ENCODE data around the gene OTUD5.
A peak's percentile ranks its signal among the peaks of the same experiment; 100 is the strongest.

Gene OTUD5

DNA sequence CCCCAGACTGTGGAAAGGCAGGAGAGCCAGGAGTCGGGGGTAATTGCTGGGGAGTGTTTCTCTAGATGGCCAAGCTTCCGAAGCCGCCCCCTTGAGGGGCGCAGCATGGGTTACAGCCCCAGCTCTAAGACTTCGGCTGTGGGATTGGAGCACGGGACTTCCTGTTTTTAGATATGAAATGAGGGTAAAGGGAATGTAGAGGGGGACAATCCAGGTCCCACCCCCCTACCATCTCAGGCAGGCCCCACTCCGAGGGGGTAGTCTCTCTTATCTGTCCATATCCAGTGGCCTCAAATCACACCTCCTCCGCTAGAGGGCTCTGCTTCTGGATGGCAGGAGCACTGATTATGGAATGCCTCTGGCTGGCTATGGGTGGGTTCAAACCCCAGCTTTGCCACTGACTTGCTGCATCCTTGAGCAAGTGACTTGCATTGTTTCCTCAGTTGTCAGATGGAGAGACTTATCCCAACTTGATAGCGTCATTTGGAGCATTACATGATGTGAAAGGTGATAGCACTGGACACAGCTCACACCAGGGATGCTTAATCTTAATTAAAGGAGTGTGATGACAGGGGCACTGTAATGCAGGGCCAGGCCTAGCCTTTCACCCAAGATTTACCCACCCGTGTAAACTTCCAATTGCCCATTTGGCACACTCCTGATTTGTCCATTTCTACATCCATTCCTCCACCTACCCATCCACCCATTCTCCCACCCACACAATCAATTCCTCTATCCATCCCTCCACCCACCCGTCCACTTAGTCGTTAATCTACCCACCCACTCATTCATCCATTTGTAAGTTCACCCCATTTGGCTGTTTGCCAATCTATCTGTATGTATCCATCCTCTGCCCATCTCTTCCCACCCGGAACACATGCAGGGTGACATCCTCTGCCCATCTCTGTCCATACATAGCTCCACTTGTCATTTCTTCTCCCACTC is 15.1 kb upstream of the OTUD5 start:
- DNase-seq (ENCODE audit: low read depth): no peak

DNA sequence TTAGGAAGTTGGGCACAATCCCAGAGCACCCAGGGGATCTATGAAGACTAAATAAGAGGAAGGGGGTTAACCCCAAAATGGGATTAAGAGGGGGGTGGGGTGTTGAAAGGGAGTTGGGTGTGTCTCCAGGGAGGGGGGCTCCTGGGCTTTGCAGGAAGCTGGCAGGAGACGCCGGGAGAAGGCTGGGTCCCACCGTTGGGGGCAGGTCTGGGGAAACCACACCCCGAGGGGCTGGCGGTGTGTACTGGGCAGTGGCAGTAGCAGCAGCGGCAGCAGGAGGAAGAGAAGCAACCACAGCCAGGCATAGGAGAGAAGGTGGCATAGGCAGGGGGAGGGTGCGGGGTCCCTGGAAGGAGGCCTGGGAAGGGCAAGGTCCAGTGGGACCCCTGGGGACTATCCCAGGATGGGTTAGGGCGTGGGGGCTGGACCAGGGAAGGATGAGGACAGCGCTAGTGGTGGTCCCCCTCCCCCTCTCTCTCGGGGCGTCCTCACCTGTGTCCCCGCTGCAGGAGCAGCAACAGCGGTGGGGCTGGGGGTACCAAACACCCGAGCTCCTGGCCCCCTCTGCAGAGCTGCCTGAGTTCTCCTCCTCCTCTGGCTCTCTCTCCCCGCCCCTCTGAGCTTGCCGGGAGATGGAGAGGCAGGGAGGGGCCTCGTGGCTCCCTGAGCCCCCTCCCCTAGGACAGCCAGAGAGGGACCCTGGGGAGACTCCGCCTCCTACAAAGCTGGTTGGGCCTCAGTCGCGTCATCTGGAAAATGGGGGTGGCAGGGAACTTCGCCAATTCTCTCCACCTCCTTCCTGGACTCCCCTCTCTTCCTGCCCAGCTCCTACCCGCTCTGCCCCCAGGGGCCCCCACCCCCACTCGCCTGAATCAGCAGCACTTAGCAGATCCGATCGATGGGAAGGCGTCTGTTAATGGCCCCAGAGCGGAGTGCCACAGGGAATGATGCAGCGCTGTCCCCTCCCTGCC is 14.1 kb upstream of the OTUD5 start, which contains the start of gene KCND1:
KCND1 (minus strand) TSS at position 596 of the 971 bp plus-strand sequence. CDS start 1,573 bp downstream, outside the sequence.
- no peak for DNase-seq (ENCODE audit: low read depth)

DNA sequence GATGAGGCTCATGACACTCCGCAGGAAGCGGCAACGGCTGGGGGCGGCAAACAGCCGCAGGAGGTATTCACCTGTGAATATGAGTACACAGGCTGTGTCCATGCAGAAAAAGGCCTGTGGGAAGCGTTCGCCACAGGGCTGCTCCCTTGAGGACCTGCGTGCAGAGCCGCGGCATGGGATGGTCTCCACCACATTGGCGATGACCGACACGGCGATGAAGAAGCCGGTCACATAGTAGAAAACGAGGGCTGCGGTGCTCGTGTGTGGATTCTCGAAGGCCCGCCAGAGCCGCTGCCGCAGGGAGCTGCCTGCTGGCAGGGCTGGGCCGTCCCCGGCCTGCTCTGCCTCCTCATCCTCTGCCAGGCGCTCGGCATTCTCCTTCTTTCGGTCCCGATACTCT is 12.1 kb upstream of the OTUD5 start:
- DNase-seq (ENCODE audit: low read depth): no peak

DNA sequence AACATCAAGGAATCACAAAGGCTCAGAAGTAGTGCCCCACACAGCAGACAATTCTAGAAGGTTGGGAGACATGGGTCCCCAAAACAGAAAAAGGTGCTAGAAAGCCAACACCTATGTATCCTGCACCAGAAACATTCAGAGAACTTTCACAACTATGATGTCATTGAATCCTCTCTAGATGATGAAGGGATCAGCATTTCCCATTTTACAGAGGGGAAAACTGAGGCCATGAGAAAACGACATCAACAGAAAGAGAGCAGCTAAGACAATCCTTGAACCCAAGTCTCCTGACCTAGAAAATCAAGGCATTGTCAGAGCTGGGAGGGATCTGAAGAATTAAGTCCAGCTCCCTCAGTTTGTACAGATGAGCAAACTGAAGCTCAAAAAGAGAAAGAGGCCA is 11.0 kb upstream of the OTUD5 start:
- DNase-seq (ENCODE audit: low read depth): no peak

DNA sequence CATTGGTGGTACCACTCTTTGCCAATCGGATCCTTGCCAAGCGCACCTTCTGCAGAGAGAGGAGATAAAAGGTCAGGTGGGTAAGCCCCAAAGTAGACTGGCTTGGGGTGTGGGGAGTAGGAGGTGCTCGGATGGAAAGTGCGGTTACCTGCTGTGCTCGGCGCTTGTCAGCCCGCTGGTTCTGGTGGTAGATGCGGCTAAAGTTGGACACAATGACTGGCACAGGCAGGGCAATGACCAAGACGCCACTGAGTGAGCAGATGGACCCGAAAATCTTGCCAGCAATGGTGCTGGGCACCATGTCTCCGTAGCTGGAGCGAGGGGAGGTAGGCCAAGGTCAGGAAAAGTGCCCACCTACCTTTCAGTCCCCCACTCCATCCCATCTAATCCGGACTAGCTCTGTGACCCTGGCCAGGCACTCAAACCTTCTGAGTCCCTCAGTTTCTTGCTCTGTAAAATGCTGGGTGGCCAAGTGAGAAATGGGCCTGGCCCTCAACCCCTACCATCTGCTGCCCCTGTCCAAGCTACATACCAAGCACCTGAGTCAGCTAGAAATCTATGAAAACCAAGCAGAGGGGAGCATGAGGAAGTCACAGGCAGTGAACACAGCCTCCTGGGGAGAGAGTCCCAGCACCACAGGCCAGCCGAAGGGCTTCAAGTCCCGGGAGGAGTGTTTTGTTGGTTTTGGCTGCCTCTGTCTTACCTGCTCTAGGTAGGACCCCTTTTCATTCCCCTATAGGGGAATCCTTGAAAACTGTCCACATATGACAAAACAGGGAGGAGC is 9.6 kb upstream of the OTUD5 start:
- DNase-seq (ENCODE audit: low read depth): no peak

DNA sequence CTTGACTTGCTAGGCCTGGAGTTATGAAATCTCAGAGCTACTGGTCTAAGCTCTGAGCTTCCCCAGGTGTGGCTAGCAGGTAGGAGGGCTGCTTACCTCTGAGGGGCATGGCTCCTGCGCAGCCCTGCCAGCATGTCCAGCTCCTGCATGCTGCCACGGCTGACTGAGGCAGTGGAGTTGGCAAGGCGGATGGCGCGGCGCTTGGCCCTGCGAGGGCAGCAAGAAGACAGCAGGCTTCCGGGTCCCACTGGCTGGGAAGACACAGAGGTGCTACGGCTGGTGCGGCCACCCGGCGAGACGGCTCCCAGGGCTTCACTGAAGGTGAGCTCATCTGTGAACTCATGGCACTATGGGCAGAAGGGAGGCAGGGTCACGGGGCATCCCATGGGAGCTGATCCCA is 8.6 kb upstream of the OTUD5 start:
- DNase-seq (ENCODE audit: low read depth): no peak

DNA sequence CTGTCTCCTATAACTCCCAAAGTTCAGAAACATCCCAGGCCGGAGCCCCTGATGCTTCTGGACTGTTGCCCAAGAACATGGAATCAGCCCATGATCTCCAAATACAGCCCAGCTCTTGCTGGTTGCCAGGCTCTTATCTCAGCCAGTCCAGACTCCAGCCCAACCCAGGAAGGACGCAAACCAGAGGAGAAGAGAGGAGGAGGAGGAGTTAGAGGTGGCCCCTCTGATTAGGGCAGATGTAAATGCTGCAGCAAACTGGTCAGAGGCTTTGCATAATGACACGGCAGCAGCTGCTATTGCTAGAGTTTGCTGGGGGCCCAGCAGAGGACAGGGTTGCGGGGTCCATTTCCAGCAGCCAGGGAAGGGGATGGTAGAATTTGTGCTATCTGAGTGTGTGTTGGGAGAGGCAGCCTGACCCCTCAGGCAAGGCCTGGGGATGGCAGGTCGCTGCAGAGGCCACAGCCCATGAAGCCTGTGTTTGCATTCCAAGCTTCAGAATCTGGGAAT is 4.2 kb upstream of the OTUD5 start:
- no peak for DNase-seq (ENCODE audit: low read depth)

DNA sequence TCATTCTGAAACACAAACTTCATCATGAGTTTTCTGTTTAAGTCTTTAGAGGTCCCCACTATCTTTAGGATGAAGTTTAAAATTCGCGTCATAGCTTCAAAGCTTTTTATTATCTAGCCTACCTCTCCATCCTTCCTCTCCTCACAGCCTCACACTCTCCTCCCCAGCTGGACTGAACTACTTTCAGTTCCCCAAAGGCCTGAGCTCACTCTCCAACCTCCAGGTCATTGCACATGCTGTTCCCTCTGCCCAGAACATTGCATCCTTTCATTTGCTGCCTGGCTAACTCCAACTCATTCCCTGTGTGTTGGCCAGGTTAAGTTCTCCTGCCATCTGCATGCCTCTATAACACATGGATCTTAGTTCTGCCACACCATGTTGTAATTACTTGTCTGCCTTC is 2.9 kb upstream of the OTUD5 start:
- no peak for DNase-seq (ENCODE audit: low read depth)

DNA sequence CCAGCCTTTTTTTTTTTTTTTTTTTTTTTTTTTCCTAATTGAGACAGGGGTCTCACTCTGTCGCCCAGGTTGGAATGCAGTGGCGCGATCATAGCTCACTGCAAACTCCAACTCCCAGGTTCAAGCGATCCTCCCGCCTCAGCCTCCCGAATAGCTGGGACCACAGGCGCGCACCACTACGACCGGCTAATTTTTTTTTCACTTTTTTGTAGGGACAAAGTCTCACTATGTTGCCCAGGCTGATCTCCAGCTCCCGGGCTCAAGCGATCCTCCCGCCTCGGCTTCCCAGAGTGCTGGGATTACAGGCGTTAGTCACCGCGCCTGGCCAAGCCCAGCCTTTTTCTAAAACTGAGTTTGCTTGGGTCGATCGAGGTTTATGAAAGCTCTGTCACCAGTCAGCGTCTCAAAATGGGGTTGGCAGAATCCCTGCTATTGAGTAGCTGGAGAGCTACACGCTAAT is 1.3 kb upstream of the OTUD5 start:
- DNase-seq (ENCODE audit: low read depth): no peak

DNA sequence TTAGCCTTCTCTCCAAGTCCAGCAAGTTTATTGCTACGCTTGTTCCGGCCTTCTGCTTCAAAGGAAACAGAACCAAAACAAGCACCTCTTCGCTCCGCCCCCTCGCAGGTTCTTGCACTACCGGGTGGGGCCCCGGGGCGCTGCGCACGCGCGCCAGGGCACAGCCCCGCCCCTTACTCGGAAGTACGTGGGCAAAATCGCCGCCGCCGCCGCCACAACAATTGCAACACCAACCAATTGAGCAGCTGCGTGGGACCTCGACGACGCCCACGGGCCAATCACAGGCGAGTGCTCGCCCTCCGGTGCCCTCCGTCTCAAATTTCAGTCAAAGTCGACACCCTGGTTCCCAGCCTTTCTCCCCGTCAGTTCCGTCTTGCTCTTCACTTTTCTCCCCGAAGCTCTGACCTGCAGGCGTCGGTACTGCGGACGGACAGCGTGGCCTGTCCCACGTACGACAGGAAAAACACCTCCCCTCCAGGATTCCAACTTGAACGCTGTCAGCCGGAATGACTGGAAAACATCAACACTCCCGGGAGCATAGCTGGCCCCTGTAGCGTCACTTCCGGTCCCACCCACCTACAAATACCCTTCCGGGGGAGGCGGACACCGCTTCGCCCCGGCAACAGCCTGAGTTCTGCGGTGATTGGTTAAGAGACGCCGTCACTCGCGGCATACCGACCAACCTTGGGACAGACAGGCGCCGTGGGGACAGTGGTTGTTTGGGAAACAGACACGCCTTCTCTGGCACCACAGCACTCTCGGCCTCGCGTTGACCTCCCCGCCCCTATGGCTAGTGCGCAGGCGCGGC is 624 bp upstream of the OTUD5 start:
- peak; percentile 94 for DNase-seq (ENCODE audit: low read depth)

DNA sequence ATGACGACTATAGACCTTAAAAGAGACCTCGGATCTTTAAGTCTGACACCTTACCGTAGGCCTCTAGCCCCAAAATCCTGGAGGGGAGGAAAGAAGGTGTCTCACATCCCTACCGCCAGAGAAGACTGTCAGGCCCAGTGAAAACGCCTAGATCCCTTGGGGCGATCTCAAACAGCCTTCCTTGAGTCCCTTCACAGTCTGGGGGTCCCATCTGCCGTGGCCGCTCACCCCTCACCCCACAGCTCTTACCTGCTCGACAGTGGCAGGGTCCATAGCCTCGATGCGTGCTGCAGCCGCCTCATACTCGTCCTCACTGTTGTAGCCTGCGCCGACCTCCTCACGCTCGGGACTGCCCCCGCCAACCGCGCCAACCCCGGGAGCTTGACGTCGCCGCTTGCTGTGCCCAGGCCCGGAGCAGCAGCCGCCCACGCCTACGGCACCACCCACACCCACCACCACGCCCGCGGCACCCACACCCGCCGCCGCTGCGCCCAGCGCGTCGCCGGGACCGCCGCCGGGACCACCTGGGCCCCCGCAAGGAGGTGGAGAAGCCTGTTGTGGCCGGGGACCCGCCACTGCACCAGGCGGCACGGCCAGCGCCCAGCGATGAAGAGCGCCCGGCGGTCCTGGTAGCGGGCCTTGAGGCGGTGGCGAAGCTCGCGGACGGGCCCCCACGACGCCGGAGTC is 536 bp downstream of the OTUD5 start:
- peak; percentile 55 for DNase-seq (ENCODE audit: low read depth)

DNA sequence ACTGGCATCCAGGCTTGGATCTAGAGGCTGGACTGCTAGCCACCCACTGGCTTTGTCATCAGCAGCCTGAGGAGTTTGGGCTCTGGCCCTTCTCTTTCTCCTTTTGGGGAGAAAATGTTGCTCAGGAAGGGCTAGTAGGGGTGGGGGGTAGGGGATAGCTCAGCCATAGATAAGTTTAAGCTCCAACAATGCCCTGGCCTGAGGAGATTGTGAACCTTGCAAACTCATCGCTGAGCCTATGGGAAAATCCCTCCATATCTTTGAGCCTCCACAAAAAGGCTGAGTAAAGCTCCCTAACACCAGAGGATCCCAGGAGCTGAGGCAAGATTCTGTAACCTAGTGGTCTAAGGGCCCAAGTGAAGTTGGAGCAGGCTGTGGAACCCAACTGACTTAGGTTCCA is 8.8 kb downstream of the OTUD5 start:
- no peak for DNase-seq (ENCODE audit: low read depth)

DNA sequence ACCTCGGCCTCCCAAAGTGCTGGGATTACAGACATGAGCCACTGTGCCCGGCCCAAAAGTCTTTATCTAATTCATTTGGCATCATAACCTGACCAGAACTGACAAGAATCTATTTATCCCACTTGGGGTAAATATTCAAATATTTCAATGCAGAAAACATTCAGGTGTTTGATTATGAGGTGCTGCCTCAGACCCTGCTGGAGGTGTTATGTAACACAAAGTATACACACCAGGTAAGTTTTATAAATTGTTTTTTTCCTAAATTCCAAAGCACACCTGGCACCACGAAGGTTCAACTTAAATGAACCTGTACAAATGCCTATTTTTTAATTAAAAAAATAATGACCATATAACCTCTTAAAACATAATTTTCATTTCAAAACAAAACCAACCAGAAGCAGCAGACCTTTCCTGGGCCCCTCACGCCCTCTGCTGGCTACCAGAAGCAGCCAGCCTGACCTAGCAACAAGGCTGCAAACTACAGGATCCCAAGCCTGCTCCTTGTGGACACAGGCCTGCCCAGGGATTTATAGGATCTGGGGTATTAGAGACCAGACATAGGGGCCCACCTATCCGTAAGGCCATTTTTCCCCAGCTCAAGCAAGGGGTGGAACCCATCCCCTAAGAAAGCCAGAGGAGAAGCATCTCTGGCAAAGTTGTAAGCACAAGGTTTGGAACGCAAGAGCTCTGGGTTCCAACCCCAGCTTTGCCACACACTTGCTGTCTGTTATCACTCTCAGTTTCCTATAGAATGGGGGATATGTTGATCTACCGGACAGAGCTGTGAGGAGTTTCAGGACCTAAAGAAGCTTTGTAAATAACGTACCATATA is 11.7 kb downstream of the OTUD5 start:
- DNase-seq (ENCODE audit: low read depth): peak; percentile 30

DNA sequence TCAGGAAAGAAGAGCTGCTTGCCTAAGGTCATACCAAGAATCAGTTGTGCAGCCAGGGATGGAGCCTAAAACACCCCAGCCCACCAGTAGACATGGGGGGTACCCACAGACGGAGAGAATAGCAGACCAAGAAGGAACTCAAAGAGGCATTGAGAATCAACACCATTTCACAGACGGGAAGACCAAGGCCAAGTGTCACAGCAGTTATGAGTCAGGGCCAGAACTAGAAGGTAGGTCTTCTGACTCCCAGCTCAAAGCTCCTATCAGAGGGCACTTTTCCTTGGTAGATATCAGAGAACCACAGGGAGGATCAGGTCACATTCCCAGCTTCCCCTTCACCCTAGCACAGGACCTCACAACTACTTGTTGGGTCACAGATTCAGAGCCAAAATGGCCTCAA is 14.5 kb downstream of the OTUD5 start:
- no peak for DNase-seq (ENCODE audit: low read depth)

DNA sequence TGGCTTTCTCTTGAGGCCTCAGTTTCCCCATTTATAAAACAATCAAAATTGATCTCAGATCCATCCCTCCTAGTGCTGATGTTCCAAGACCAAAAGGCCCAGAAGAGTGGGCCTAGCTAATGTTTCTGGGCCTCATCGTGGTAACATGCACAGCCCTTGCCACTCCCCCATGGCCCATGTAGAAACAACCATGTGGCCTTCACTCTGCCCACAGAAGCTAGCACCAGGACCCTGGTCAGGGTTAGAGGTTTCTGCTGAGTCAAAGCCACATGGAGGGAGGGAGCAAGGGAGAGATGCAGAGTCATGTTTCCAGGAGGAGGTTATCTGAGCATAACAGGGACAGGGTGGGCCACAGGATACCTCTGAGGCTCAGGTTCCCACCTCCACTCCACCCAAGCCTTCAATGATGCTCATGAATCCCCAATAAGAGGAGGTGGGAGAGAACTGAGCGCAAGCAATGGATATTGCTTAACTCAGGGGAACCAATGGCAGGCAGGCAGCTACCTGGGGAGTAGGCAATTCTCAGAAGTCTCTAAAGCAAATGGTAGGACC is 16.9 kb downstream of the OTUD5 start:
- no peak for DNase-seq (ENCODE audit: low read depth)

DNA sequence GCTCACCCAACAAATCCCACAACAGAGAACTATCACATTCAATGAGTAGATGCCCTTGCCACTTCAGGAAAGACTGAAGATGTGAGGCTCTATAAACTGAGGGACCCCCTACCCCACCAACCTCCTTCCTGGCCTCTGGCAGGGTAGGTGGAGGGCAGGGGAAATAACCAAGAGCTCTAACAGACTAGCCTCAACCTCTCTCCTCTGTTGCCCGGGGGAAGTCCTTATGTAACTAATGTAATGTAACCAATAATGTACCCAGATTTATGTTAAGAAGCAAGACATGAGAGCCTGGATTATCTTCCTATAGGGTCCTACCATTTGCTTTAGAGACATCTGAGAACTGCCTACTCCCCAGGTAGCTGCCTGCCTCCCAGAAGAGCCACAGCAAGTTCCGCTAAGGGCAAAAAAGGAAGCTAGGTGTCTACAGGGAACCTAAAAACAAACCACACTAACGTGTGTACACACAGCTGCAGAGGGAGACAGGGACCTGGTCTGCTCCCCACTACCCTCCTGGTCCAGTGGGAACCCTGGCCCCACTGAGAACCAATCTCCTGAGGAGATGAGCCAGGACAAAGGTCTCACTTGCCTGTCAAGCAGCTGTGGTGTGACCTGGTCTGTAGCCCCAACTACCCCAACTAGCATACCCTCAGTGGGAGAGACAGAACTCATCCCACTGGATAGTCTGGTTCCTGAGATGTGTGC is 17.7 kb downstream of the OTUD5 start:
- DNase-seq (ENCODE audit: low read depth): no peak

DNA sequence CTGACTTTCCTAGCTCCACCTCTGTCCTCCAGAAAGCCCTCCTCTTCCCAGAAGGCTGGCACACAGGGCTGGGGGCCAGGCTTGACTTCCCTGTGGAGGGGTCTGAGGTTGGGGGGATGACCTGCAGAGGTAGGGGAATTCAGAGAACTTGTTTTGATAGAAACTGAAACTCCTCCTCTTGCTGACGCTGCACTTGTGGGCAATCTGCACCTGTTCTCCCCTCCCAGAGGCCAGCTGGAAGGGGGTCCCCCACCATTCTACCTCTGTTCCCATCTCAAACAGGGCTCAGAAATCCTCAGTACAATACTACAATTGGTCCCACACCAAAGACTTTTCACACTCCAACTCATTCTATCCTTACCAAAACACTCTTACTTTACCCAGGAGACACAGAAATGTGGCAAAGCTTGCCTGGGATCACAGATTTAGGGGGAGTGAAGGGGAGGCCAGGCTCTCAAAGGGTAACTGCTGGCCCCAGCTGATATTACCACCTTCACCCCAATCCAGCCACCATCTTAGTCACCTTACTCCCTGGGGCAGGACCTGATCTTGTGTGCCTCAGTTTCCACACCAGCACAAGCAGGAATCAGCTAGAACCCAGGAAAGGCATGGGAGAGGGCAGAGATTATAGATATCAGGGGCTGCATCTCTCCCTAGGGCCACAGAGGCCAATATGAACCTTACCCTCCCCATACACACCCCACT is 18.5 kb downstream of the OTUD5 start:
- peak; percentile 68 for DNase-seq (ENCODE audit: low read depth)
